Activated B cell treated with CpG ODN at 0.5 μM for 24 hours (primary cell): ENCODE measurements around the gene SLC12A9. TPM values are rescaled to one million over a fixed set of nuclear protein-coding genes. Genes with fewer than 3 reads are reported as not detected.

Source experiments
- ATAC-seq: fragments of 200-7000 bp; cut with Tn5 transposase; one replicate; pipeline ENCODE4 v1.10.0; 2021; ENCODE audit warnings: low read depth, mild to moderate bottlenecking, moderate library complexity
- CTCF ChIA-PET: fragments of 350-600 bp; sonication (Branson Sonifier 250); formaldehyde crosslinking; loops from one replicate; lab custom pipeline; 2021; ENCODE audit warnings: antibody characterized with exemption; lab: Charles Lee
- POLR2A ChIA-PET: fragments of 350-600 bp; sonication (Branson Sonifier 250); formaldehyde crosslinking; loops from one replicate; lab custom pipeline; 2021; ENCODE audit warnings: antibody characterized with exemption; lab: Charles Lee
- DNase-seq: peaks from one replicate; pipeline ENCODE4 v3.0.0; 2022
- H3K27ac Mint-ChIP-seq: one replicate; pipeline ENCODE4 v1.8.0; 2020; ENCODE audit warnings: mixed read lengths
- H3K27me3 Mint-ChIP-seq: one replicate; pipeline ENCODE4 v1.8.0; 2021; ENCODE audit warnings: mixed read lengths
- H3K36me3 Mint-ChIP-seq: one replicate; pipeline ENCODE4 v1.8.0; 2021; ENCODE audit warnings: low read depth, mixed read lengths
- H3K4me1 Mint-ChIP-seq: one replicate; pipeline ENCODE4 v1.8.0; 2021; ENCODE audit warnings: mixed read lengths
- H3K4me3 Mint-ChIP-seq: one replicate; pipeline ENCODE4 v1.8.0; 2020; ENCODE audit warnings: mild to moderate bottlenecking, mixed read lengths
- H3K9me3 Mint-ChIP-seq: one replicate; pipeline ENCODE4 v1.8.0; 2020; ENCODE audit warnings: mixed read lengths
- CTCF ChIP-seq: fragments of 200-600 bp; IDR thresholded peaks from one replicate; pipeline ENCODE4 v1.8.0; 2022; ENCODE audit warnings: antibody characterized with exemption, mild to moderate bottlenecking
- intact Hi-C: fragments of 100-400 bp; cut with micrococcal nuclease; formaldehyde crosslinking; loops from one replicate; pipeline ENCODE4 v1.15.1; 2024
- total RNA-seq: library from RNA; stranded (reverse); gene quantifications from 2 replicates; pipeline ENCODE4 v1.2.3, GENCODE V29; 2022

Gene SLC12A9
- total RNA-seq, 1 donor from 2014 or later = 48.9 TPM

GRCh38 chr7:100875356-100875751 is 22.8 kb downstream of the SLC12A9 start:
- Mint-ChIP-seq H3K4me1 (peaks cover 49% of the 10 kb centered on the region), H3K27me3 (no peaks in the 10 kb centered on the region), H3K36me3 (peaks cover 65% of the 10 kb centered on the region), H3K9me3 (no peaks in the 10 kb centered on the region), H3K4me3 (peak overlapping the region; percentile 99), H3K27ac (peak overlapping the region; percentile 98)
- CTCF ChIA-PET = interaction anchor here (1.4 to 1.7 kb wide), 2 partner anchors 14 to 23 kb away, joined by 6 to 8 read pairs; partner anchors contain the start of genes SLC12A9 and UFSP1
- POLR2A ChIA-PET = interaction anchor here (0.5 to 10.3 kb wide), 40 partner anchors 8 to 1371 kb away, joined by 3 to 254 read pairs (median 4); partner anchors contain the start of genes ACHE, FBXO24, FIS1 and IFT22
- intact Hi-C loops = loop anchor here (1.0 to 2.0 kb wide), 3 partner anchors 12 to 170 kb away; no protein-coding TSS in a partner anchor
- peak; percentile 27 for ATAC-seq
- no peak for TF ChIP-seq CTCF
- no peak for DNase-seq

GRCh38 chr7:100878013-100878412 is 25.5 kb downstream of the SLC12A9 start:
- POLR2A ChIA-PET = interaction anchor here (0.6 to 10.3 kb wide), 4 partner anchors 9 to 1581 kb away, joined by 3 to 254 read pairs (median 6); partner anchors contain the start of genes SLC12A9 and UFSP1
- Mint-ChIP-seq H3K27me3 (no peaks in the 10 kb centered on the region), H3K4me3 (no peak overlapping the region), H3K27ac (no peak overlapping the region), H3K9me3 (no peaks in the 10 kb centered on the region), H3K4me1 (peaks cover 52% of the 10 kb centered on the region), H3K36me3 (peaks cover 77% of the 10 kb centered on the region)
- DNase-seq (no peak), ATAC-seq (no peak)
- intact Hi-C loops = no loop called here
- TF ChIP-seq CTCF = no peak
- CTCF ChIA-PET = interaction anchor here (1.0 kb wide), 1 partner anchor 12 kb away, joined by 3 read pairs; the partner anchor contains the start of gene UFSP1

- intact Hi-C loops = no loop called here
- H3K9me3 Mint-ChIP-seq = no peaks in the 10 kb centered on the region
- POLR2A ChIA-PET = interaction anchor here (0.6 to 10.3 kb wide), 4 partner anchors 8 to 1581 kb away, joined by 3 to 254 read pairs (median 4); partner anchors contain the start of genes SLC12A9 and UFSP1
- no peak overlapping the region for H3K4me3 Mint-ChIP-seq
- no peak overlapping the region for H3K27ac Mint-ChIP-seq
- H3K27me3 Mint-ChIP-seq = no peaks in the 10 kb centered on the region
- CTCF ChIA-PET = no interaction called here
- peaks cover 52% of the 10 kb centered on the region for H3K4me1 Mint-ChIP-seq
- DNase-seq (no peak), ATAC-seq (no peak)
- H3K36me3 Mint-ChIP-seq = peaks cover 79% of the 10 kb centered on the region
- no peak for TF ChIP-seq CTCF
These were observed 26.2 kb downstream of the SLC12A9 start for GRCh38 chr7:100878685-100879084.

- no peaks in the 10 kb centered on the region for H3K9me3 Mint-ChIP-seq
These were observed 27.3 kb downstream of the SLC12A9 start for GRCh38 chr7:100879685-100880261.

More at GRCh38 chr7:100879685-100880261, 27.3 kb downstream of the SLC12A9 start:
- ChIA-PET POLR2A (interaction anchor here (0.5 kb wide), 1 partner anchor 10 kb away, joined by 4 read pairs; no protein-coding TSS in a partner anchor), CTCF (no interaction called here)
- intact Hi-C loops = no loop called here
- TF ChIP-seq CTCF = no peak
- Mint-ChIP-seq H3K27me3 (no peaks in the 10 kb centered on the region), H3K27ac (peak overlapping the region; percentile 25), H3K36me3 (peaks cover 86% of the 10 kb centered on the region), H3K4me1 (peaks cover 49% of the 10 kb centered on the region), H3K4me3 (no peak overlapping the region)
- ATAC-seq (no peak), DNase-seq (no peak)
